Measurements from ENCODE around the gene OGFOD3. TPM values are rescaled to one million over a fixed set of nuclear protein-coding genes. Genes with fewer than 3 reads are reported as not detected.
"Not testable (repeated sequence)": the region's sequence is repeated elsewhere in the genome, so short reads cannot be mapped to it uniquely, and the experiment has no call there.

OGFOD3 gene
- total RNA-seq, 1 experiment from 2014 or later: 25.0 TPM

- POLR2A ChIA-PET (ENCODE audit: low non-redundant PET): no interaction called here
- TF ChIP-seq, protein P1, sequence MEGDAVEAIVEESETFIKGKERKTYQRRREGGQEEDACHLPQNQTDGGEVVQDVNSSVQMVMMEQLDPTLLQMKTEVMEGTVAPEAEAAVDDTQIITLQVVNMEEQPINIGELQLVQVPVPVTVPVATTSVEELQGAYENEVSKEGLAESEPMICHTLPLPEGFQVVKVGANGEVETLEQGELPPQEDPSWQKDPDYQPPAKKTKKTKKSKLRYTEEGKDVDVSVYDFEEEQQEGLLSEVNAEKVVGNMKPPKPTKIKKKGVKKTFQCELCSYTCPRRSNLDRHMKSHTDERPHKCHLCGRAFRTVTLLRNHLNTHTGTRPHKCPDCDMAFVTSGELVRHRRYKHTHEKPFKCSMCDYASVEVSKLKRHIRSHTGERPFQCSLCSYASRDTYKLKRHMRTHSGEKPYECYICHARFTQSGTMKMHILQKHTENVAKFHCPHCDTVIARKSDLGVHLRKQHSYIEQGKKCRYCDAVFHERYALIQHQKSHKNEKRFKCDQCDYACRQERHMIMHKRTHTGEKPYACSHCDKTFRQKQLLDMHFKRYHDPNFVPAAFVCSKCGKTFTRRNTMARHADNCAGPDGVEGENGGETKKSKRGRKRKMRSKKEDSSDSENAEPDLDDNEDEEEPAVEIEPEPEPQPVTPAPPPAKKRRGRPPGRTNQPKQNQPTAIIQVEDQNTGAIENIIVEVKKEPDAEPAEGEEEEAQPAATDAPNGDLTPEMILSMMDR (conservative IDR thresholded peaks at IDR 0.05; ENCODE audit: low read depth, low read length): no peak
- TF ChIP-seq EZH2 (IDR thresholded peaks at IDR 0.05; ENCODE audit: borderline replicate concordance, low read depth, low read length, poor library complexity, severe bottlenecking): no peak
- no peak overlapping the region for H3K4me3 ChIP-seq (ENCODE audit: low read depth, low read length, poor library complexity, severe bottlenecking)
- no peaks in the 10 kb centered on the region for H3K36me3 ChIP-seq (ENCODE audit: insufficient read depth, low read length, poor library complexity, severe bottlenecking)
- CTCF ChIA-PET: interaction anchor here (0.6 kb wide), 1 partner anchor 55 kb away, joined by 5 read pairs; no protein-coding TSS in a partner anchor
- no peak for DNase-seq (ENCODE audit: low spot score)
- H3K4me1 ChIP-seq (ENCODE audit: insufficient read depth, low read length, poor library complexity, severe bottlenecking): peaks cover 6% of the 10 kb centered on the region
- H3K27ac ChIP-seq (ENCODE audit: low read depth, low read length, poor library complexity, severe bottlenecking): no peak overlapping the region
- no peaks in the 10 kb centered on the region for H3K27me3 ChIP-seq (replicated peaks; ENCODE audit: insufficient read depth, low read depth, low read length, poor library complexity)
- no TSS peak for BruUV-seq (replicated peaks)
- intact Hi-C loops (cut with micrococcal nuclease; ENCODE audit: unreplicated experiment): no loop called here
- H3K9me3 ChIP-seq (ENCODE audit: low read depth, low read length, poor library complexity, severe bottlenecking): no peaks in the 10 kb centered on the region
Measured at GRCh38 chr17:82378741-82379021, 39.7 kb downstream of the OGFOD3 start.

- H3K27me3 ChIP-seq (replicated peaks; ENCODE audit: insufficient read depth, low read depth, low read length, poor library complexity): no peaks in the 10 kb centered on the region
- CTCF ChIA-PET: interaction anchor here (0.6 kb wide), 1 partner anchor 55 kb away, joined by 5 read pairs; no protein-coding TSS in a partner anchor
- H3K9me3 ChIP-seq (ENCODE audit: low read depth, low read length, poor library complexity, severe bottlenecking): no peaks in the 10 kb centered on the region
- peaks cover 7% of the 10 kb centered on the region for H3K4me1 ChIP-seq (ENCODE audit: insufficient read depth, low read length, poor library complexity, severe bottlenecking)
- H3K27ac ChIP-seq (ENCODE audit: low read depth, low read length, poor library complexity, severe bottlenecking): no peak overlapping the region
- no peak overlapping the region for H3K4me3 ChIP-seq (ENCODE audit: low read depth, low read length, poor library complexity, severe bottlenecking)
- POLR2A ChIA-PET (ENCODE audit: low non-redundant PET): no interaction called here
- no peak for TF ChIP-seq EZH2 (IDR thresholded peaks at IDR 0.05; ENCODE audit: borderline replicate concordance, low read depth, low read length, poor library complexity, severe bottlenecking)
- TF ChIP-seq, protein P1 (conservative IDR thresholded peaks at IDR 0.05; ENCODE audit: low read depth, low read length): no peak
- no peaks in the 10 kb centered on the region for H3K36me3 ChIP-seq (ENCODE audit: insufficient read depth, low read length, poor library complexity, severe bottlenecking)
- no TSS peak for BruUV-seq (replicated peaks)
- no peak for DNase-seq (ENCODE audit: low spot score)
- intact Hi-C loops (cut with micrococcal nuclease; ENCODE audit: unreplicated experiment): no loop called here
Measured at GRCh38 chr17:82377924-82378740, 40.3 kb downstream of the OGFOD3 start.

- H3K4me3 ChIP-seq (ENCODE audit: low read depth, low read length, poor library complexity, severe bottlenecking); H3K27ac ChIP-seq (ENCODE audit: low read depth, low read length, poor library complexity, severe bottlenecking); CTCF ChIA-PET; DNase-seq (ENCODE audit: low spot score); H3K36me3 ChIP-seq (ENCODE audit: insufficient read depth, low read length, poor library complexity, severe bottlenecking); H3K9me3 ChIP-seq (ENCODE audit: low read depth, low read length, poor library complexity, severe bottlenecking); POLR2A ChIA-PET (ENCODE audit: low non-redundant PET); H3K27me3 ChIP-seq (replicated peaks; ENCODE audit: insufficient read depth, low read depth, low read length, poor library complexity); BruUV-seq (replicated peaks); intact Hi-C loops (cut with micrococcal nuclease; ENCODE audit: unreplicated experiment): not testable (repeated sequence)
- H3K4me1 ChIP-seq (ENCODE audit: insufficient read depth, low read length, poor library complexity, severe bottlenecking): peaks cover 15% of the 10 kb centered on the region
Measured at GRCh38 chr17:82377294-82377693, 41.1 kb downstream of the OGFOD3 start.

All from A673 (cell line).